G401 (cell line): ENCODE results near the gene DOCK8. TPM values are rescaled to one million over a fixed set of nuclear protein-coding genes. Genes with fewer than 3 reads are reported as not detected.
A peak's percentile ranks its signal among the peaks of the same experiment; 100 is the strongest.

Experiments
- DNase-seq: peaks from one replicate; pipeline ENCODE4 v3.0.0-alpha.2; 2015; ENCODE audit warnings: low spot score
- in situ Hi-C: cut with HindIII; loops from 2 replicates; pipeline ENCODE4 v1.10.0; 2016; ENCODE audit warnings: low sequenced_read_pairs, mixed read lengths
- total RNA-seq: library from RNA; depleted of rRNA; stranded (reverse); fragments of >200 nt; shearing (Covaris generic); gene quantifications from 2 replicates; pipeline ENCODE4 v1.2.3, GENCODE V29; 2014

DOCK8 gene
- total RNA-seq, 1 experiment from 2014 or later = not detected

DNA sequence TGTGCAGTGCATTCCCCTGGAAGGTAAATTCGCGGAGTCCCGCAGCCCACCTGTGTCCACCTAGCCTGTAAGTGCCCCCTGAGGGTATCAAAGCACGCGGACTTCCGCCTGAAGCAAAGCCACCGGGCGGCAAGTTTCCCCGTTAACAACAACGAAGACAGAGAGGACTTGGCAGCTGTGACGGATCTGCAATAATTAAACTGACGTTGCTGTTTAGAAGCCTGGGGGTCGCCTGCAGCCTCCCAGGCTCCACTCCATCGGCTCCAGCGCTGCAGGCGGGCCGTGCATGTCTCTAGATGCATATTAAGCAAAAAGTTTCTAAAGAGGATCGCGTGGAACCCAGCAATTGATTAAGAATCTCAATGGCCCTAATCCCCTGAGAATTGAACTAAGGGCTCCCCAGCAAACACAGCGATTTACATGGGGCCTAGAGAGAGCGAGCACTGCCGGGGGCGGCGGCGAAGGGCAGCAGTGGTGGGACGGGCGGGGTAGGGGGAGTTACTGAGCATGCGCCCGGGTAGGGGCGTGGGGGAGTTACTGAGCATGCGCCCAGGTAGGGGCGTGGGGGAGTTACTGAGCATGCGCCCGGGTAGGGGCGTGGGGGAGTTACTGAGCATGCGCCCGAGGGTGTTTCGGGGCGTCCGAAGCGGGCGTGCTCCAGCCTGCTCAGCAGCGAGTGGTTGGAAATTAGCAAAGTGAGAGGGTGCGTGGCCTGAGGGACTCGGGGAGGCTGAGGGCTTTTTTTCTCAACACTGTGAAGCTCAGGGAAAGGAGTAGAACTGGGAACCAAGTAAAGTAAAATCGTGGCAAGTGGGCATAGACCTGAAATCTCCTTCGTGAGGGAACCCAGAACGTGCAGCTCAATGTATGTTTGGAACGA lies 255.2 kb downstream of the DOCK8 start:
- in situ Hi-C loops = no loop called here
- peak; percentile 83 for DNase-seq

DNA sequence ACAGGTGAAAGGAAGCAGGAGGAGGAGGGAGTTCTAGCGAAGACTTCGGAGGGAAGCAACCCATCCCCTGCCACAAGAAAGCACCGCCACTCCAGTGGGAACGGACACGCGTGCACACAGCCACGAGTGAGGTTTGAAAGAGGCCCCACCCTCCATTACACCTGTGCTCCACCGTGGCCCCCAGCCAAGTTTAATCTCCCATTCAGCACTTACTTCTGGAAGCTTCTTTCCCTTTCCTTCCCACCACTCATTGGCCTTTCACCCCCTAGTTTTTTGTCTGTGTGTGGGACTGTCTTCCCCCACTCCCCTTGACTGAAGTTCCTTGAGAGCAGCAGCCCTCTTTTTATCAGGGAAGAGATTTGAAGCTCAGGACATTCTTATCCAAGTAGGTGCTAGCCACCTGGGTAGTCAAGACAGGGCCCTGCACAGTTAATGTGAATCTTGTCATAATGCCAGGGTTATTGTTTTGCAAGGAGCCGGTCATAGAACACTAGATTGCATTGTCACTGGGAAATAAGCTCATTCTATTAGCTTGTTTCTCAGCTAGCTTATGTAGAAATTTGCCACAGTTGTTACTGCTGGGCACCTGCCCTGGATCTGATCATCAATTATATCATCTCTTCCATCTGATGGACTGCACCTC lies 256.0 kb downstream of the DOCK8 start:
- no peak for DNase-seq
- in situ Hi-C loops = no loop called here

DNA sequence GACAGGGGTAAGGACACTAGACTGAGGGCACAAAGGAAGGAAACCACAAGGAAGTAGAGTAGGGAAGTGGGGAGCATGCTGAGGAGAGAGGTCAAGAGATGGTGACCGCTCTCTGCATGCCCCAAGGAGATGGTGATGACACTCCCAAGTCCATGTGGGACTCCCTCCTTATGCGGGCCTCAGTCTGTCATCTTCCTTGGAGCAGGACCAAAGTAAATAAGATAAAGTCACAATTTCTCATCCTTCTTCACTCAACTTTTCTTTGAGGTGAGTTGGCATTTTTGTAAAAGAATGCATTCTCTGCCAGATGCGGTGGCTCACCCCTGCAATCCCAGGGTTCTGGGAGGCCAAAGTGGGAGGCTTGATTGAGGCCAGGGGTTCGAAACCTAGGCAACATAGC lies 256.7 kb downstream of the DOCK8 start:
- in situ Hi-C loops = no loop called here

DNA sequence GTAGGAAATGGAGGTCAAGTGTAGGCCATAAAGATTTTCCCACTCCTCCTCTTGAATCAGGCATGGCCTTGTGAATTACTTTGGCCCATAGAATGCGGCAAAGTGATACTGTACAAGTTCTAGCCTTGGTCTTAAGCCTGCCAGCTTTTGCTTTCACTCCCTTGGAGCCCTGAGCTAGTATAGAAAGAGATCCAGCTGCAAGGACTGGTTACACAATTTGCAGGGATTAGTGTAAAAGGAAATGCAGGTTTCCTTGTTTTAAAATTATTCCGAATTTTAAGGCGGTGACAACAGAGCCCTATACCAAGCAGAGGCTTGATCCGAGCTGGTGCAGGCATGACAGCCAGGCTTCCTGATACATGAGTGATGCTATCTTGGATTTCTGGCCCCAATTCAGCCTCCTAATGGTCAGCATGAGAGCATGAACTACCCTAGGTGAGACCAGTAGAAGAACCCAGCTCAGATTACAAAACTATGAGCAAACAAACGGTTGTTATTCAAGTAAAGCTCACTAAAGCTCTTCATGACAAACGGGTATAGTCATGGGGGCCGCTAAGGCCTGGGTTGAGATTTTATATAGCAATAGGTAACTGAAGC lies 257.9 kb downstream of the DOCK8 start:
- in situ Hi-C loops = no loop called here
- no peak for DNase-seq

More for the DNA sequence above, 256.7 kb downstream of the DOCK8 start:
- DNase-seq = no peak

DNA sequence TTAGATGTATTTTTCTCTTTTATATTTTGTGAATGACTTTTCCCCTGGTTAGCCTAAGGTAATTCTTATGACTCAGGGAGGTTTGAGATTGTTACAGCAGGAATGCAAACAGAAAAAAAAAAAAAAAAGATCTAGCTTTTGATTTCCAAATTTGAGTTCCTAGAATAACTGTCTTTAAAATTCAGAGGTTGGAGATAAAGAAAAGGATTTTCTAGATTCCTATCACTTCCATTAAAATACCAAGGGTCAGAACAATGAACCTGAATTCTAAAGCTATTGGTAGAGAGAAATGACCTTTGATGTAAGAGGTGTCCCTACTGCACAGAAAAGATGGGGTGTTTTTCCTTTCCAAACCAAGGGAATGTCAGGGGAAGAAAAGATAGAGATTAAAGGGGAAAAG lies 262.5 kb downstream of the DOCK8 start:
- in situ Hi-C loops = no loop called here
- DNase-seq = no peak

DNA sequence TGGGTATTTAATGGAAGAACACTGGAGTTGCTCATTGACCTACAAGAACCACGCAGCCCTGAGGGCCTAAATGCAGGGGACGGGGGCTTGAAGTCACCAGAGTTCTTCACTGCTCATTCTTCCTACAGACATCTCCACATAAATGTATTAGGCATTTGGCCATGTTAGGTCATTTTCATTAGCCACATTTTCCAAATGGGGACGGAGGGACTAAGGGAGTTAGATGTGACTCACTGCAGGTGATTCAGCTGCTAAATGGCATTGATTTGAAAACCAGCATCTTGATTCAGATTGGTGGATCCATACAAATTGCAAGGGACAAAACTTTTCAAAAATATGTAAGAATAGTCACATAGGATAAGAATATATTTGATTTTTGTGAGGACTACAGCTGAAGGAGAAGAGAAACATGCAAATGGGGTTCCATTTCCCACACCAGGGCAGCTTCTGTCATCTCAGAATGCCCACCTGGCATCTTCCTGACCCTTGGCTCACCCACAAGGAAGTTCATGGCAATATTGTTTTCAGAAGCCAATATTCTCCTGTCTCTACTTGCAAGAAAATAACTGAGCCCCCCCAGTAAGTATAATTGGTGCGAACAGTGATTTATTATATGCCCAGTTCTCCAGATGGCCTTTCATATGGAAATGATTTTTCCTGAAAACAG lies 264.8 kb downstream of the DOCK8 start:
- in situ Hi-C loops = no loop called here
- no peak for DNase-seq

DNA sequence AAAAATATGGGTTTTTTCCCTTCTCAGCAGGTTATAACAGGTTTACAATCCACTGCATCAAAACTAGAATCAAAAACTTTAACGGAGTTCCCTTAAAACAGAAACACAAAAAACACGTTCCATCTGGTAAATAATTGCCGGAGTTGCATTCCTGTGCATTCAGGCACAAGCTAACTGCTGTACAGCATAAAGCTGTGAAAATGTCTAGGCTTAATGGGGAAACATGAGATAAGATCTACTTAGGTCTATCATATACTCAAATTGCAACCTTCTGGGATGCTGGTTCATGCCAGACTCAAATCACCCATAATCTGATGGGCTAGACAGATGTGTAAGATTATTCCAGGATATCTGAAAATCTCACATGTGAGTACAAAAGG lies 265.3 kb downstream of the DOCK8 start:
- DNase-seq = no peak
- in situ Hi-C loops = no loop called here

DNA sequence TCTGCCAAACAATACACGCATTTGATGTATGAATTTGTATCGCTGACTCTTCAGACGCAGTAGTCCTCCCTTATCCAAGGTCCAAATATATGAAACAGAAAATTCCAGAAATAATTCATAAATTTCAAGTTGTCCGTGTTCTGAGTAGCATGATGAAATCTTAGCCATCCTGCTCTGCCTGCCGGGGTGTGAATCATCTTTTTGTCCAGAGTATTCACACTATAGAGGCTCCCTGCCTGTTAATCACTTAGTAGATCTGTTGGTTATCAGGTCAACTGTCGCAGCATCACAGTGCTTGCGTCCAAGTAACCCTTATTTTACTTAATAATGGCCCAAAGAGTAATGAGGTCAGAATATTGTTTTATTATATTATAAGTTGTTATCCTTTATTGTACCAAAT lies 268.1 kb downstream of the DOCK8 start:
- in situ Hi-C loops = no loop called here
- DNase-seq = no peak

DNA sequence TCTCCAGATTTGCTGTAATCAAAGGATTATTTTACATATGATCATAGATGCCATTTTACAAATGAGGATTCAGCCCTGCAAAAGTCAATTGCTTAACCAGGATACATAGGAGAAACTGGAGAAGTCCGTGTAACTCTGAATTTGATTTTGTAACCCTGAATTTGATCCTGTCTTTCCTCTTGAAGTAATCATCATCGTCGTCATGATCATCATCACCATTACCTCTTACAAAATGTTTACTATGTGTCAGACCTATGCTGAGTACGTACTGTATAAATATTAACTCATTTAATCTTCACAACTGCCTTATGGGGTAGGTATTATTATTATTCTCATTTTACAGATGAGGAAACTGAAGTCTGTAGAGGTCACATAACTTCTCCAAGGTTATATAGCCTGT lies 271.5 kb downstream of the DOCK8 start:
- no peak for DNase-seq
- in situ Hi-C loops = no loop called here

DNA sequence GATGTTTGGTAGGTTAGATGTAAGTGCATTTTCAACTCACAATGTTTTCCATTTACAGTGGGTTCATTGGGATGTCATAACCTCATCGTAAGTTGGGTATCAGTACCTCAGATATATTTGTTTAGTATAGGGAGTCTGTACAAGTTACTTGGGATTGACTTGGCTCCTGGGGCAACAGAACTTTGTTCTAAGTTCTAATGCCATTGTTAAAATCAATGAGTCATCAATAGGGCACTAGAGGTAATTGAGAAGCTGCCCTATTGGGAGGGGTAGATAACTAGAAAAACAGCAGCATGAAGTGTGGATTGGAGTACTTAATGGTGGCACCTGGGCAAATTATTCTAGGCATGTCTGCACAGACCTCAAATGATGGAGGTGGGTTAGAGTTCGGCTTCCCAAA lies 272.8 kb downstream of the DOCK8 start:
- no peak for DNase-seq
- in situ Hi-C loops = no loop called here

DNA sequence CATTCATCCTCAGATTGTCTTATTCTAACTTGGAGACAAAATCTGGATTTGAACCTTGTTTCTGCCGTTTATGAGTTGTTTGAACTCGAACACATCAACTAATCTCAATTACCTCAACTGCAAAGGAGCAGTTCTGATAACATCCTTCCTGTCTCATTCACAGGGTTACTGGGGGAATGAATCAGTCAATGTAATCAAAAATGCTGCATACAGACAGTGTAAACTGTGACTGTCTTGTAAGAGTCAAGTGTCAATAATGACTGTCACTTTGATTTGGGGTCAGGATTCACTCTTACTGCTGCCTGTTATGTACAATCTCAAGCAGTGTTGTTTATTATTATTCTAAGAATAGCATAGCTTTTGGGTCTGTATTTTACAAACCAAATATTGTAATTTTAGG lies 273.8 kb downstream of the DOCK8 start:
- in situ Hi-C loops = no loop called here

DNA sequence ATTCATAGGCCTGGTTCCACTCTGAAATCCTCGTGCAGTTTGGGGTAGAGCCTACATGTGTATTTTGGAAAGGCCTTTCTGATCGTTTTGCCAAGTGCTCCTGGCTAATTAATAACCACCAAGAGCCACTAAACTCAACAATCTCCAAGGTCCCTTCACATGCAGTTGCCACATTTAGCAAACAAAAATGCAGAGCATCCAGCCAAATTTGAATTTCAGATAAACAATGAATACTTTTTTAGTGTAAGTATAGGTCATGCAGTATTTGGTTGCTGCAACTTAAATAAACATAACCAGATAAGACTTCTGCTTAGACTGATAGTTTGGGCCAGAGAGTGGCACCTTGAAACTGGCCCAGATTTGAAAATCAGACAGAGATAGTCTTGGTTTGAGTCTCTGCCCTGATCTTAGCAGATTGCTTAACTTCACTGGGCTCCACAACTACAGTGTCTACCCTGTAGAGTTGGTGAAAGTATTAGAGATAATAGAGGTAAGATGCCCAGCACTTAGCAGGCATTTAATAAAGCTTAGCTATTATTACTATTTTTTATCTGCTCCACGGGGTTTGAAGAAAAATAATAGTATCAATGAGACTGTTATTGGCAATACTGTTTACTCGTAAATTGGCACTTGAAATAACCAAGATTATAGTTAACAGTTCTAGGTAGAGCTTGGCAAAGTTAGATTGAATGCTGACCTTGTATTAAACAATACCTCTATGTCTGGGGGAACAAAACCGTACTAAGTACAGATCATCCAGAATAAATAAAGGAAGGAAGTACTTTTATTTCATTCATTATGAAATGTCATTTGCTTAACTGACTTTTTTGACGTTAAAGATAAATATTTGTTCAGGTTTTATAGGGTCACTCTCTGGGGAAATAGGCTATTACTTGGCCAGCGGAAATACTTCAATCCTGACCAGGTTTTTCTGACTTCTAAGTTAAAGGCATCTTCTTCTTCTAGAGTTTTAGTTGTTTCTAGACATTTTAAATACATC lies 274.8 kb downstream of the DOCK8 start:
- in situ Hi-C loops = no loop called here
- no peak for DNase-seq

More for the DNA sequence above, 273.8 kb downstream of the DOCK8 start:
- no peak for DNase-seq

DNA sequence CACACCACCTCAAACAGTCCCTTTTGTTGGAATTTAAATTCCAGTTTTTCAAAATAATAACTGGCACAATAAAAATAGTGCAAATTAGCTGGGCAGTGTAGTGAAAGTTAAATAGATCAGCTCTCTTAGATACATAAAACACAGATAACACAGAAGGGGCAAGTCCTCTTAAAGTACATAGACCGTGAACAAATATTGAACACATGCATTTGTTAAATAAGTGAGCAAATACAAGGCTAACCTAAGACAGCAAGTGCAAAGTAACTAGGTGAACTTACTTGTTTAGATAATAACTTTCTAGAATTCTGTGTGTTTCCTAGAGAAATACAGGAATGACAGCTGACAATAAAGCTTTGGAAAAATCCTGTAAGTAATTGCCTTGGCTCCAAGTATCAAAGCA lies 280.1 kb downstream of the DOCK8 start:
- DNase-seq = no peak
- in situ Hi-C loops = no loop called here

DNA sequence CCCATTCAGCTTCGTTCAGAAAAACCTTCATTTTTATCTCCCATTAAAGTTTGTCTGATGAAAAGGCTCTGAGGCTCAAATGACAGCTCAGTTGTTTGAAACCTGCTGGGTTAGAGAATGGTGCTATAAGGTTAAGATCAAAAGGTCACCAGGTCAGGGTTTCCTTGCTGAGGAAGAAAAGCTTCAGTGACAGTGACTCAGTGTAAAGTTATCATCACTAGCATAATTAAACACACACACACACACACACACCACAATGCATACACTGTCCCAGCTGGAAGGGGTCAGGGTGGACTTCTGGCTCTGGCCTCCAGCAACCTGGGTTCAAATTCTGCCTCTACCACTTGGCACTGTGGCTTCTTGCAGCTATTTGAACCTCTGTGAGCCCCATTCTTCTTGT lies 281.1 kb downstream of the DOCK8 start:
- in situ Hi-C loops = no loop called here
- no peak for DNase-seq

DNA sequence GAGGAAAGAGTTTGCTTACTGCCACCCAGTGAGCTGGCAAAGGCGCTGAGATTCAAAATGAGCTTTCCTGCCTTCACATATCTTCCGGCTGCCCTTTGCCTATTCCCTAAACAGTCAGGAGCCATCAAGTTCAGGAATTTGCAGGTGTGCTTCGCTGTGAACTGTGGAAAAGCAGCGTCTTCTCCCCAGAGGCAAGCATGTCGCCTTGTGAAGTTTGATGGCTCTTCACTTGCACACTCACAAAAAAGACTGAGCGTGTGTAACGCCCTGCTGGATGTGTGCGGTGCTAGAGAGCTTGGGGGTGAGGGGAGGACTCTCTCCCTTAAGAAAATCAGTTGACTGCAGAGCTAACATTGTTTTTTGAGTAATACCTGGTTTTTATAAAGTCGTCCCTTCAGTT lies 288.7 kb downstream of the DOCK8 start:
- DNase-seq = no peak
- in situ Hi-C loops = no loop called here

DNA sequence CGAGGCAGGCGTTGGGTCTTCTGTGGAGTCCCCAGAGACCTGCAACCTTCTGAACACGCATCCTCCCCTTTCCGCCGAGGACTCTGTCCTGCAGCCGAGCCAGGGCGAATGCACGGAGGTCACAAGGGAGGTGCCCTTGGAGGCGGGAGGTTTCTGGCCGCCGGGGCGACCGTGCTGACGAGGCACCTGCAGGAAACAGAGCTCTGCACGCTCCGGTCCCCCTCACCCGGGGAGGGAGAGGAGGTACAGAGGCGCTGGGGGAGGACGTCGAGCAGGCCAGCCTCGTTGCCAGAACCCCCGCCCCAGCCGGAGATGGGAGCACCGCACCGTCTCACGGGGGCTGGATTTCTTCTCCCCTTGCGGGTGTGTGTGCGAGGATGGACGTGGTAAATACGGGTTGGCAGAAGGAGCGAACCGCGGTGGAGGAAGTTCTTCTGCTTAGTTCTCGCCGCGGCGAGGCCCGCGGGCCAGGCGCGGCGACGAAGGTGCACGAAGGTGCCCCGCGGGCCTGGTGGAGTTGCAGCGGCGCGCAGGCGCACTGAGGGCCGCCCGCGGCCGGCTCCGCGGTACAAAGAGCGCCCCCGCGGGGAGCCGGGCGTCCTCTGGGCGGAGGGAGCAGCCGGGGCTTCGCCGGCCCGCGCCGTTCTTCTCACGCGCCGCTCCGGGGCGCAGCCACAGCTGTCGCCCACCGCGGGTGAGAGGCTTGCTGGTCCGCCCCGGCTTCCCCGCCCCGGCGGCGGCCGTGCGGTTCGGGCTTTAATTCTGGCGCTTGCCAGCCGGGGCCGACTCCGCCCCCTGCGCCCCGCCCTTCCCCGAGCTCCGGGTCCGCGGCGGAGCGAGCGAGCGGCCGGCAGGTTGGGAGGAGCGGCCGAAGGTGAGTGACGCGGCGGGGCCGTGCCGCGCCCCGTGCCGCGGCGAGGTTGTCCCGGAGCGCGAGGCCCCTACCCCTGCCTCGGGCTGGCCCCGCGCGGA lies 289.5 kb downstream of the DOCK8 start, which contains the start of gene KANK1:
KANK1 (plus strand) TSS at position 815 of the 972 bp plus-strand sequence.
- peak; percentile 69 for DNase-seq
- in situ Hi-C loops = no loop called here

DNA sequence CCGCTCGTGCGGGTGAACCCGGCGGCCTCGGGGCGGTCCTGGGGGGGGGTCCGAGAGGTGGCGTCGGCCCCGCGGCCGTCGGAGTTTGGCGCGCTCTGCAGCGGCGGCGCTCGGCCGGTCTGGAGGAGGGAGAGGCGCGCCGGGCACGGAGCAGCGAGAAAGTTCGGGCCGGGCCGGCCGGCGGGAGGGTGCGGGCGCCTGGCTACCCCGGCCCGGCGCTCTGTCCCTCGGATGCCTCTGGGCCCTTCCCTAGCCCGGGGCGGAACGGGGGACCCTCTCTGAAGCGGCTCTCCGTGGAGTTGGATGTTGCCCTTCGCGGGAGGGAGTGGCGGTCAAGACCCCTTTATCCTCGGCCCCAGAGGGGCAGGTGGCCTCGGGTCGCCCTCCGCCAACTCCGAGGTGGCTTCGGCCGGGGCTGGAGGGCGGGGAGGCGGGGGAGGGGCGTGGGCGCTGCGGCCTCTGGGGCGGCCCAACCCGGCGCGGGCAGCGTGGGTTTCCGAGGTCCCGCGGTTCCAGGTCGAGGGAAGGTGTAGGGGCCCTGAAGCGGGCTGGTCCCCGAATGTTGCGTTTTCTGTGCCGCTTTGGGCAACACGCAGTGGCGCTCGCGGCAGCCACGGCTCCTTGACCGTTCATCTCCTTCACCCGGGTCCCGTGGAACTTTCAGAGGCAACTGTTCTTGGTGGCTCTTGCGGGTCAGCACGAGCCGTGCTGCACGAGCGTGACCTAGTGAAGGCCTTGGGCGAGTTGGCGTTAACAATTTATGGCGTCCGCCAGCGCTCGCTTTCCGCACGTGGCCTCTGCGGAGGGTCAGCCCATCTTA lies 290.5 kb downstream of the DOCK8 start:
- DNase-seq = peak; percentile 14
- in situ Hi-C loops = no loop called here
